ENCODE results near the gene TANC1.

Gene TANC1

GRCh38 chr2:159206736-159207380 lies 238.4 kb downstream of the TANC1 start:
- DNase-seq: no peak

GRCh38 chr2:159208438-159208837 lies 240.0 kb downstream of the TANC1 start:
- no peak for DNase-seq

DNA sequence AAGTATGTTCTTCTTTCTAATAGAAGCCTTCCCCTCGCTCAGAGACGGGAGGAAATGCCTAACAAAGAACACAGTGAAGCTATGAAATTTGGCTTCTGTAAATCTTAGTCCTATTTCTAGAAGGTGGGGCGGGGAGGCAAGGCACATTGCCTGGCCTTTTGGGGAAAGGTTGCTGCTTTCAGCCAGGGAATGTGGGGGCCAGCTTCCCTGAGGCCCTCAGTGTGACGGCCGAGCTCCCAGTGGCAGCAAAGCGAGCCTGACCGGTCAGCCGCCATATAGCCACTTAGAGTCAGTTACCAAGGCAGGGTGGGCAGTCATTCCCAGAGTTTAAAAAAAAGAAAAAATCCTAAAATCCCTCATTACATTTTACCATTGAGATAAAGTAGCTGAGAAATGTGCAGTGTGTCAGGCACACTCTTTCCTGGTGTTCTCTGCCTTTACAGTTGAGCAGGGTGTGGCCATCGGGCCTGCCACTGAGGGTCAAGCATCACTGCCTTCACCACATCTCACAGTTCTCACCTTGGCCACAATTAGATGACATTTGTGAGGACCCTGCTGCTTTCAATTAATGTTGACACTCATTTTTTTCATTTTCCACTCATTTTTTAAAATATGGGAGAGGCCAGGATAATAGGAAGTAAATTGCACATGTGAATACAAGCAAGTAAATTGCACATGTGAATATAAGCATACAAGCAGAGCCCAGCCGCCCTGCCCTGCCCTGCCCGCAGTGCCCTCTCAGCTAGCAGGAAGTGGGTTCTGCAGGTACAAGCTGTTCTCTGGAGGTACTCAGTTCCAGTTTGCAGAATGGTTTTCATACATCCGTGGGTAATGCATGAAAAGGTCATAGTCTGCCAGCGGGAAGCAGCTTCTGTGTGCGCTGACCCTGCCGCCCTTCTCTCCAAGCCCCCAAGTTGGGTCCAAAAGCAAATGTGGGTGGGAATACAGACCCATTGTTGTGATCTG lies 241.2 kb downstream of the TANC1 start:
- DNase-seq: no peak

DNA sequence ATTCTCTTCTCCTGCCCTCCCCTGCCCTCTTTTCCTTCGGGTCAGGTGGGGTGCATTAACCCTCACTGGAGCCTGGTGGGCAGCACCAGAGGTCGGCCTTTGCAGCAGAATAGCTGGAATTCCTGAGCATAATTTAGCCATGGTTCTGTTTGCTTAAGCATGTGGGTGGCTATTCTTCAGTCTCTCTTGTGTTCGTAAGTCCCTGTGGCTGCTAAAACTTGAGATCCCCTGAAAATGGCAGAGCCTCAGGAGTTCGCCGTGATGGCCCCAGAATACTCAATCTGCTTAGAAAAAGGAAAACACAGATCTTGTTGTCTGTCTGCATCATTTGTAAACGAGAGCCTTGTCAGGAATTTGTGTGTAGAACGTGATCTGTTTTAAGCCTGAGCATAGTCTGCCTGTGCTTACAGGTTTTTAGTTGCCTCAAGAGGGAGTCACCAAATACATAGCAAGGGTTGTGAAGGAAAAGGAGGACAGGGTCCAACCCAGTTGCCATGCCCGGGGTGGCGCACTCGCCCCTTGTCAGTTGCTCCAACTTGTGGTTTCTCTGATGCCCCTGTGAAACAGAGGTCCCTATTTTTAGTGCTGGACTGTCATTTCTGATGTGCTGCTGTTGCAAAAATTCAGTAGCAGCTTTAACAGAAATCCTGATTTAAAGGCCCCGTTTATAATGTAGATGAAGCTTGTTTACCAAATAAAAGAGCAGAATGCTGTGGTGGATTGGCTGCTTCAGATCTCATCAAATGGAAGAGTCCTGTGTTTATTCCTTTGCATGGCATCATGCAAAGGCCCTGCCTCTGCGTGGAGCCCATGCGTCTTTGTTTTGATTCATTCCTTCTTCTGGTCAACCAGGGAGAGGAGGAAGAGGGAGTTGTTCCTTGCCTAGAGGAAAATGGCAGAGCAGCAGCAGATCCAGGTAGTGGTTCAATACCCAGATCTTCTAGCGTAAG lies 243.3 kb downstream of the TANC1 start:
- DNase-seq: no peak

- DNase-seq: no peak
Measured at GRCh38 chr2:159213296-159213695, 244.9 kb downstream of the TANC1 start.

DNA sequence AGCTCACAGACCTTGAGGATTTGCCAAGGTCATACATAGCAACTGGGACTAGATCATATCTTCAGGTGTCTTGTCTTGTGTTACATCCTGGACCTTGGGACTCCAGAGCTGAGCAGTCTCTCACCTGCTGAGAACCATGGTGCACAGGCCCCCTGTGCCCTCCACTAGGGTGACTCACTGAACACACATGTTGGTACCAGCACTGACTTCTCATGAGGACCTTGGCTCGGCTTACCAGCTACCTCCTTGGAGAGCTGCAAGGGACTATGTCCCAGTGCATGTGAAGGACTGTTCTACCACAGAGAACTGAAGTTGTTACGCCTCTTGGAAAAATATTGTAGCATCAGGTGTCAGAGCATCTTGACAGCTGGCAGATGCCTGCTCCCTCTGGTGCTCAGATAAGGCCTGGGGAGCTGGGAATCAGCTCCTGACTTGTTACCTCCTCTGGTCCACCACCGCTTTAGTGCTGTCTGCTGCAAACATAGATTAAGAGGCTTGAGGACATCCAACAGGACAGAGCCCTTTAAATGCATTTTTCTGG lies 246.0 kb downstream of the TANC1 start:
- no peak for DNase-seq

DNA sequence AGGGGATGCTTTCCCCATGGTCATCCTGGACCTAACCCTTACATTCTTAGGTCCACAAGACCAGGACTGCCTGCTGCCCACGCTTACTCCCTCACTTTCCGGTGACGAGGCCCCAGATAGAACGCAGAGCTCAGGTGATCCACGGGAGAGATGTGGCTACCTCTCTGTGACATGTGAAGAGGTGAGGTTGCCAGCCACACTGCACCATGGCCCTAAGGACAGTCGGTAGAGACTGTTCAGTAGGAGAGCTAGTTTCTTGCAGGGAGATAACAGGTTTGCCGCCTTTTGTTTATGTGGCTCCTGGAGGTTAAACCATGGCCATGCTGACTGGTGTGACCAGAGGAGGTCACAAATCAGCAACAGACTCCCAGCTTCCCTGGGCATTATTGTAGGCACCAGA lies 246.7 kb downstream of the TANC1 start:
- no peak for DNase-seq

DNA sequence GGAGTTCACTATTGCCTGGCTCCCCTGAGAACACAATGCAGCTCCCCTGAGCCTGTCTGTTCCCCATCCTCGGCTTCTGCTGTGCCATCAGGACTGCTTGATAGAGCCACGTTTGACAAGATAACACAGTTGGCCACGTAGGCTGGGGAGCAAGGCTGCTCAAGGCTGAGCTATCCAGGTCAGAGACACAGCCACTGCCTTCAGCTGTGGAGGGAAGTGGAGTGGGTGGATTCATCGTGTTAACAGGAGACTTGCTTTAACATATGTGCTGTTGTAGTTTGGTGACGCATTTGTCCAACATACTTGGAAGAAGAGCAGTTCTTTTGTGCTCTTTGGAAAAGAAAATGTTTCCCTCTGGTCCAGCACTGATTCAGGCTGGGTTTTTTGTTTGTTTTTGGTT lies 249.2 kb downstream of the TANC1 start:
- DNase-seq: no peak

GRCh38 chr2:159218389-159218788 lies 249.9 kb downstream of the TANC1 start:
- no peak for DNase-seq

GRCh38 chr2:159219394-159219998 lies 251.1 kb downstream of the TANC1 start:
- DNase-seq: no peak

DNA sequence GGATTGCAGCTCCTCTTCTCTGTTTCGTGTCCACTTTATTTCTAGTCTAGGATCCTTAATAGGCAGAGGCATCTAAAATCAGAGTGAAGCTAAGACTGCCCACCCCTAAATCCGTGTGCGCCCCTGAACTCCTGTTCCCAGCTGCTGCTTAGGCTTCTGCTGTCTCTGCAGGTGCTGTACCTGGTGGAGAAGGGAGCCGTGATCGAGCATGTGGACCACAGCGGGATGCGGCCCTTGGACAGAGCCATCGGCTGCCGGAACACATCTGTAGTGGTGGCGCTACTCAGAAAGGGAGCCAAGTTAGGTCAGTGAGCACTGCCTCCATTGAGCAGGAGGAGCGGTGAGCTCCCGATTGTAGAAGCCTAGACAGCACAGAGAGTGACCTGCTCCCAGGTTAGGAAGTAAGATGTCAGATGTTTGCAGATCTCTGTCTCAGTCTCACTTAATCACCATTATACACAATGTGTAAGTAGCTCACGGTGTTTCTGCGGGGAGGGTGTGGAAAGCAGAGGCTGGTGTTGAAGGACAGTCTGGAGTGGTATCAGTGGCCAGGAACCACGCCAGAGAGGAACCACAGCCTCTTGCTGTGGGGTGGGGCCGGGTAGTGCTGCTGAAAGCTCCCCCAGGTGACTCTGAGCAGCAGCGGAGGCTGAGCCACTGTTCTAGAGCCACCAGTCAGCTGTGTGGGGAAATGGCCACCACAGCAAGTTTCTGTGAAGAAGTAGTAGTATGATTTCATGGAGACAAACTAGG lies 255.8 kb downstream of the TANC1 start:
- no peak for DNase-seq

GRCh38 chr2:159225025-159226016 lies 256.9 kb downstream of the TANC1 start:
- no peak for DNase-seq

- DNase-seq: no peak
Measured at GRCh38 chr2:159226059-159226461, 257.6 kb downstream of the TANC1 start.

GRCh38 chr2:159226608-159227385 lies 258.4 kb downstream of the TANC1 start:
- no peak for DNase-seq

- no peak for DNase-seq
Measured at GRCh38 chr2:159227467-159227866, 259.0 kb downstream of the TANC1 start.

DNA sequence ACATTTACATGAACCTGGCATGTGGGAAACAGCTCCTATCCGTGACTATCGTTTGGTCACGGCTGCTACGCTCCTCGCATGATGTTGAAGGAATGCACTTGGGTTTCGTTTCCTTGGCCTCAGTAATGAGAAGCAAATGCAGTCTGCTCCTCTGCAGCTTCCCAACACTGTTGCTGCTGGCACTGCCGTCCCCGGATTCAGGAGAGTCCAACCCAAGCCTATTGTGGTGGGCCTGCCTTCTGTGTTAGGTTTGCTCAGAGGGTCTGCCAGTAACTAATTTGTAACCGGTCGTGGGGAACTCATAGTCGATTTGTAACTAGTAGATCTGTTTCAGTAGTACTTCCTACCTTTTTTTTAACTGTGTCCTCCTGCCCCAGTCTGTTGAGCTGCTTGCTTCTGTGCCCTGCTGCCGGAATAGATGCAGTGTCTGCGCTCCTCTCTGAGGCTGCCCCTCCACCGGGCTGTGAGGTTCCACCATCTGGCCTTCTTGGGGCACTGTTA lies 259.7 kb downstream of the TANC1 start:
- DNase-seq: no peak

- no peak for DNase-seq
Measured at GRCh38 chr2:159229476-159230144, 261.2 kb downstream of the TANC1 start.

DNA sequence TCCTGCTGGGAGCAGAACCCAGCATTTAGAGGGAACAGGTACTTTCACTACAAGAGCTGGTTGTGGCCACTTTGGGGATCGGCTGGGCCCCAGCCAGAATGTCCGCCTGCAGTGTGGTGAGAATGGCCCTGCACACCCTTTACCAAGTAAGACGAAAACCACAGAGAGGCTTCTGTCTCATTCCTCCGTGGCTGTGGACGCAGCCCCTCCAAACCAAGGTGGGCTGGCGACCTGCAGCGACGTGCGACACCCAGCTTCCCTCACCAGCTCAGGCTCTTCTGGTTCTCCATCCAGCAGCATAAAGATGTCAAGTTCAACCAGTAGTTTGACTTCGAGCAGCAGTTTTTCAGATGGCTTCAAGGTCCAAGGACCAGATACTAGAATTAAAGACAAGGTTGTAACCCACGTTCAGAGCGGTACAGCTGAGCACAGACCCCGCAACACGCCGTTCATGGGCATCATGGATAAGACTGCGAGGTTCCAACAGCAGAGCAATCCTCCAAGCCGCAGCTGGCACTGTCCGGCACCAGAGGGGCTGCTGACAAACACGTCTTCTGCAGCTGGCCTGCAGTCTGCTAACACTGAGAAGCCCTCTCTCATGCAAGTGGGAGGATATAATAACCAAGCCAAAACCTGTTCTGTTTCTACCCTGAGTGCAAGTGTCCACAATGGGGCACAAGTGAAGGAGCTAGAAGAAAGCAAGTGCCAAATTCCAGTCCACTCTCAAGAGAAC lies 261.9 kb downstream of the TANC1 start:
- no peak for DNase-seq
